A549 (cell line): ENCODE results near the gene HLA-DQB2. TPM values are rescaled to one million over a fixed set of nuclear protein-coding genes. Genes with fewer than 3 reads are reported as not detected.

ENCODE experiments used
- ATAC-seq, 2 experiments: fragments of 200-7000 bp in 1 of 2; fragments of >200 bp in 1 of 2; cut with Nextera tagmentation in 1 of 2; cut with Tn5 transposase in 1 of 2; 3 replicates each; pipeline versions ENCODE4 v1.8.0 to v1.9.1; 2018 to 2020; ENCODE audit warnings: mild to moderate bottlenecking in 1 of 2, moderate library complexity in 1 of 2
- CTCF ChIA-PET: fragments of 300-600 bp; sonication (Branson Sonifier 250); formaldehyde crosslinking; extraction: SDS; loops from one replicate; lab custom pipeline; 2021; ENCODE audit warnings: antibody characterized with exemption, inconsistent platforms; lab: Yijun Ruan, JAX
- POLR2A ChIA-PET: fragments of 350-600 bp; formaldehyde crosslinking; extraction: SDS; loops from one replicate; lab custom pipeline; 2021; ENCODE audit warnings: antibody characterized with exemption, inconsistent platforms; lab: Yijun Ruan, JAX
- DNase-seq, 2 experiments: peaks; one replicate each; pipeline versions ENCODE4 v3.0.0 to v3.0.0-alpha.2; 2011 to 2016; ENCODE audit warnings: low read depth in 1 of 2, low spot score in 1 of 2
- FAIRE-seq: peaks from 2 replicates; lab custom pipeline; 2011; peaks lifted over from hg19 to GRCh38; lab: Jason Lieb, UNC
- H3K27ac ChIP-seq, 2 experiments: fragments of >200 bp; sonication (Bioruptor Twin); formaldehyde crosslinking; 3 replicates each; pipeline ENCODE4 v1.5.1; 2016 to 2017
- H3K4me1 ChIP-seq: fragments of >200 bp; sonication (Bioruptor Twin); formaldehyde crosslinking; 3 replicates; pipeline ENCODE4 v1.6.1; 2016
- H3K4me2 ChIP-seq: fragments of >200 bp; sonication (Bioruptor Twin); formaldehyde crosslinking; 3 replicates; pipeline ENCODE4 v1.6.1; 2016
- H3K4me3 ChIP-seq: fragments of >200 bp; sonication (Bioruptor Twin); formaldehyde crosslinking; 3 replicates; pipeline ENCODE4 v1.5.1; 2016
- H3K9me3 ChIP-seq: fragments of >200 bp; sonication (Bioruptor Twin); formaldehyde crosslinking; 3 replicates; pipeline ENCODE4 v1.6.1; 2016
- NR3C1 ChIP-seq: fragments of >200 bp; sonication (Bioruptor Twin); formaldehyde crosslinking; IDR thresholded peaks from 3 replicates; pipeline ENCODE4 v1.6.1; 2017
- PHF8 ChIP-seq: fragments of 200-600 bp; sonication (generic); IDR thresholded peaks from 2 replicates; pipeline ENCODE4 v1.6.1; 2016; ENCODE audit warnings: low read depth, mild to moderate bottlenecking, antibody characterized with exemption, moderate library complexity, borderline replicate concordance
- POLR2A ChIP-seq: IDR thresholded peaks from 2 replicates; pipeline ENCODE4 v1.6.1; 2012; ENCODE audit warnings: mild to moderate bottlenecking, low read length
- SMC3 ChIP-seq: fragments of >200 bp; sonication (Bioruptor Twin); formaldehyde crosslinking; IDR thresholded peaks from 3 replicates; pipeline ENCODE4 v1.6.1; 2018; ENCODE audit warnings: inconsistent platforms
- TFCP2L1 ChIP-seq: fragments of 250-450 bp; sonication (Bioruptor Pico); IDR thresholded peaks from 2 replicates; pipeline ENCODE4 v1.5.0; 2021; ENCODE audit warnings: mild to moderate bottlenecking
- polyA plus RNA-seq, 4 experiments: library from polyadenylated mRNA; depleted of rRNA in 3 of 4; stranded (reverse); fragments of >200 nt; fragmentation: RNase III in 1 of 4; extraction: RNeasy Plus Mini Kit Qiagen cat#74134 plus additional on column Dnase treatment in 1 of 4; gene quantifications; 2 replicates in 3 of 4; 3 replicates in 1 of 4; pipeline ENCODE4 v1.2.3, GENCODE V29; 2011 to 2017
- small RNA-seq, 6 experiments: library from RNA; depleted of rRNA; stranded (forward); fragments of <200 nt; gene quantifications; one replicate each; pipeline ENCODE3, GENCODE V24; 2012
- TF ChIP-seq, protein P1 (sequence below): fragments of >200 bp; sonication (Bioruptor Twin); formaldehyde crosslinking; IDR thresholded peaks from 2 replicates; pipeline ENCODE4 v1.6.1; 2016

The HLA-DQB2 gene
- polyA plus RNA-seq, 2 of the 4 experiments (the other 2 are of a cell fraction): not detected

DNA sequence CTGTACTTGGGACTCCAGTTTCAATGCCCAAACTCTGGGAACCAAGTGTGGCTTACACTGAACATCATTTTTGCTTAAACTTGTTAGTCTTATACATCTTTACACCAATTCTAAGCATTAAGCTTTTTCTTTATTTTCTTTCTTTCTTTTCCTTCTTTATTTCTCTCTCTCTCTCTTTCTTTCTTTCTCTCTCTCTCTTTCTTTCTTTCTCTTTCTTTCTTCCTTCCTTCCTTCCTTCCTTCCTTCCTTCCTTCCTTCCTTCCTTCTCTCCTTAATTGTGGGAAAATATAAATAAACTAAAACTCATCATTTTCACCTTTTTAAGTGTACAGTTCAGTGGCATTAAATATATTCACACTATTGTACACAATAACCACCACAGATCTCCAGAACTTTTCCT, 53.7 kb downstream of the HLA-DQB2 start:
- no peak overlapping the region for H3K4me2 ChIP-seq
- H3K4me3 ChIP-seq: no peak overlapping the region
- FAIRE-seq: no peak
- CTCF ChIA-PET: interaction anchor here (1.0 kb wide), 1 partner anchor 10 kb away, joined by 4 read pairs; no protein-coding TSS in a partner anchor
- TF ChIP-seq SMC3 (no peak), POLR2A (no peak), PHF8 (no peak), NR3C1 (no peak), TFCP2L1 (CRISPR knock-in tag) (no peak)
- TF ChIP-seq, protein P1, sequence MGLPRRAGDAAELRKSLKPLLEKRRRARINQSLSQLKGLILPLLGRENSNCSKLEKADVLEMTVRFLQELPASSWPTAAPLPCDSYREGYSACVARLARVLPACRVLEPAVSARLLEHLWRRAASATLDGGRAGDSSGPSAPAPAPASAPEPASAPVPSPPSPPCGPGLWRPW: no peak
- TF ChIP-seq, all 56 proteins: peak for 0
- Histone ChIP-seq H3K9me3 (no peaks in the 10 kb centered on the region), H3K4me1 (no peaks in the 10 kb centered on the region), H3K27ac (no peak overlapping the region)
- no peak for DNase-seq
- no peak for ATAC-seq
- POLR2A ChIA-PET: no interaction called here

Small RNA genes within 50 kb of the gene (small RNA-seq; reads per million reads assigned to genes)
- 0 reads per million in 6 experiments for gene MIR3135B

Other genes starting within 250 kb of the HLA-DQB2 start
- gene HLA-DRB5, start 233.2 kb downstream of the HLA-DQB2 start, polyA plus RNA-seq (2011; rRNA removed): not detected in 2 replicates
- gene HLA-DRB5, start 233.2 kb downstream of the HLA-DQB2 start, polyA plus RNA-seq (2017; fragmentation: RNase III; extraction: RNeasy Plus Mini Kit Qiagen cat#74134 plus additional on column Dnase treatment): not detected in 3 replicates
- not detected in 2 replicates for gene HLA-DRB1, start 173.7 kb downstream of the HLA-DQB2 start, polyA plus RNA-seq (2011; rRNA removed)
- not detected in 3 replicates for gene HLA-DRB1, start 173.7 kb downstream of the HLA-DQB2 start, polyA plus RNA-seq (2017; fragmentation: RNase III; extraction: RNeasy Plus Mini Kit Qiagen cat#74134 plus additional on column Dnase treatment)
- not detected in 2 replicates for gene HLA-DQA1, start 126.1 kb downstream of the HLA-DQB2 start, polyA plus RNA-seq (2011; rRNA removed)
- gene HLA-DQA1, start 126.1 kb downstream of the HLA-DQB2 start, polyA plus RNA-seq (2017; fragmentation: RNase III; extraction: RNeasy Plus Mini Kit Qiagen cat#74134 plus additional on column Dnase treatment): not detected in 3 replicates
- not detected in 2 replicates for gene HLA-DQB1, start 96.9 kb downstream of the HLA-DQB2 start, polyA plus RNA-seq (2011; rRNA removed)
- gene HLA-DQB1, start 96.9 kb downstream of the HLA-DQB2 start, polyA plus RNA-seq (2017; fragmentation: RNase III; extraction: RNeasy Plus Mini Kit Qiagen cat#74134 plus additional on column Dnase treatment): not detected in 3 replicates
- gene HLA-DQA2, start 22.1 kb downstream of the HLA-DQB2 start, polyA plus RNA-seq (2011; rRNA removed): not detected in 2 replicates
- not detected in 3 replicates for gene HLA-DQA2, start 22.1 kb downstream of the HLA-DQB2 start, polyA plus RNA-seq (2017; fragmentation: RNase III; extraction: RNeasy Plus Mini Kit Qiagen cat#74134 plus additional on column Dnase treatment)
- gene HLA-DOB, start 53.5 kb upstream of the HLA-DQB2 start, polyA plus RNA-seq (2011; rRNA removed): 0.10 and 0.11 TPM in 2 replicates
- gene HLA-DOB, start 53.5 kb upstream of the HLA-DQB2 start, polyA plus RNA-seq (2017; fragmentation: RNase III; extraction: RNeasy Plus Mini Kit Qiagen cat#74134 plus additional on column Dnase treatment): 0.07 to 0.12 TPM (median 0.08 TPM) in 3 replicates
- 11.4 and 12.1 TPM in 2 replicates for gene TAP2, start 75.2 kb upstream of the HLA-DQB2 start, polyA plus RNA-seq (2011; rRNA removed)
- 15.9 to 18.4 TPM (median 16.5 TPM) in 3 replicates for gene TAP2, start 75.2 kb upstream of the HLA-DQB2 start, polyA plus RNA-seq (2017; fragmentation: RNase III; extraction: RNeasy Plus Mini Kit Qiagen cat#74134 plus additional on column Dnase treatment)
- gene PSMB8, start 80.5 kb upstream of the HLA-DQB2 start, polyA plus RNA-seq (2011; rRNA removed): 18.7 and 20.2 TPM in 2 replicates
- gene PSMB8, start 80.5 kb upstream of the HLA-DQB2 start, polyA plus RNA-seq (2017; fragmentation: RNase III; extraction: RNeasy Plus Mini Kit Qiagen cat#74134 plus additional on column Dnase treatment): 14.6 to 16.6 TPM (median 15.9 TPM) in 3 replicates
- gene TAP1, start 90.2 kb upstream of the HLA-DQB2 start, polyA plus RNA-seq (2011; rRNA removed): 21.2 and 28.2 TPM in 2 replicates
- gene TAP1, start 90.2 kb upstream of the HLA-DQB2 start, polyA plus RNA-seq (2017; fragmentation: RNase III; extraction: RNeasy Plus Mini Kit Qiagen cat#74134 plus additional on column Dnase treatment): 19.0 to 25.8 TPM (median 21.4 TPM) in 3 replicates
- 11.7 and 12.5 TPM in 2 replicates for gene PSMB9, start 90.7 kb upstream of the HLA-DQB2 start, polyA plus RNA-seq (2011; rRNA removed)
- 9.2 to 18.9 TPM (median 12.0 TPM) in 3 replicates for gene PSMB9, start 90.7 kb upstream of the HLA-DQB2 start, polyA plus RNA-seq (2017; fragmentation: RNase III; extraction: RNeasy Plus Mini Kit Qiagen cat#74134 plus additional on column Dnase treatment)
- gene HLA-DMB, start 177.5 kb upstream of the HLA-DQB2 start, polyA plus RNA-seq (2011; rRNA removed): 14.3 and 21.6 TPM in 2 replicates
- 2.1 to 3.7 TPM (median 3.0 TPM) in 3 replicates for gene HLA-DMB, start 177.5 kb upstream of the HLA-DQB2 start, polyA plus RNA-seq (2017; fragmentation: RNase III; extraction: RNeasy Plus Mini Kit Qiagen cat#74134 plus additional on column Dnase treatment)
- gene HLA-DMA, start 189.6 kb upstream of the HLA-DQB2 start, polyA plus RNA-seq (2011; rRNA removed): 5.6 and 7.0 TPM in 2 replicates
- 2.5 to 2.8 TPM (median 2.5 TPM) in 3 replicates for gene HLA-DMA, start 189.6 kb upstream of the HLA-DQB2 start, polyA plus RNA-seq (2017; fragmentation: RNase III; extraction: RNeasy Plus Mini Kit Qiagen cat#74134 plus additional on column Dnase treatment)
- 136 and 153 TPM in 2 replicates for gene BRD2, start 205.1 kb upstream of the HLA-DQB2 start, polyA plus RNA-seq (2011; rRNA removed)
- 92.1 to 93.6 TPM (median 92.5 TPM) in 3 replicates for gene BRD2, start 205.1 kb upstream of the HLA-DQB2 start, polyA plus RNA-seq (2017; fragmentation: RNase III; extraction: RNeasy Plus Mini Kit Qiagen cat#74134 plus additional on column Dnase treatment)
- 0.25 and 0.27 TPM in 2 replicates for gene HLA-DOA, start 246.1 kb upstream of the HLA-DQB2 start, polyA plus RNA-seq (2011; rRNA removed)
- 0.03 TPM in 1 of 3 replicates, not detected in the others for gene HLA-DOA, start 246.1 kb upstream of the HLA-DQB2 start, polyA plus RNA-seq (2017; fragmentation: RNase III; extraction: RNeasy Plus Mini Kit Qiagen cat#74134 plus additional on column Dnase treatment)